HepG2 (cell line): ENCODE data around the gene ASF1B. TPM values are rescaled to one million over a fixed set of nuclear protein-coding genes. Genes with fewer than 3 reads are reported as not detected.
A peak's percentile ranks its signal among the peaks of the same experiment; 100 is the strongest.

Experiments
- HMGXB3 ChIP-seq: sonication (generic); formaldehyde crosslinking; IDR thresholded peaks from 2 replicates; pipeline ENCODE4 v1.4.0; 2020; ENCODE audit warnings: missing genetic modification reagents, borderline replicate concordance
- HNF4G ChIP-seq, 2 experiments: sonication (generic) in 1 of 2; formaldehyde crosslinking in 1 of 2; IDR thresholded peaks; 2 replicates each; pipeline versions ENCODE4 v1.4.0 to v1.6.1; 2011 to 2020; ENCODE audit warnings: borderline replicate concordance in 2 of 2, low read depth in 2 of 2, mild to moderate bottlenecking in 2 of 2, low read length in 1 of 2, missing genetic modification reagents in 1 of 2, moderate library complexity in 1 of 2
- ISX ChIP-seq: sonication (generic); formaldehyde crosslinking; conservative IDR thresholded peaks from 2 replicates; pipeline ENCODE4 v1.5.0; 2020; ENCODE audit warnings: missing genetic modification reagents
- NFAT5 ChIP-seq: sonication (generic); formaldehyde crosslinking; IDR thresholded peaks from 2 replicates; pipeline ENCODE4 v1.4.0; 2020; ENCODE audit warnings: missing genetic modification reagents
- RAD21 ChIP-seq: fragments of 450-650 bp; formaldehyde crosslinking; IDR thresholded peaks from 2 replicates; pipeline ENCODE4 v1.5.0; 2020; ENCODE audit warnings: mild to moderate bottlenecking
- TGIF2 ChIP-seq: IDR thresholded peaks from 2 replicates; pipeline ENCODE4 v1.6.1; 2016; ENCODE audit warnings: control low read depth, missing compliant biosample characterization
- ZNF546 ChIP-seq: sonication (generic); formaldehyde crosslinking; conservative IDR thresholded peaks from 2 replicates; pipeline ENCODE4 v1.8.1; 2023; ENCODE audit warnings: mild to moderate bottlenecking, missing genetic modification reagents
- ZNF713 ChIP-seq: sonication (generic); formaldehyde crosslinking; IDR thresholded peaks from 2 replicates; pipeline ENCODE4 v1.4.0; 2020; ENCODE audit warnings: mild to moderate bottlenecking, missing genetic modification reagents
- polyA plus RNA-seq, 8 experiments: library from polyadenylated mRNA; depleted of rRNA in 3 of 8; stranded (reverse) in 7 of 8; unstranded in 1 of 8; fragments of >200 nt; fragmentation: Illumina TruSeq in 4 of 8; extraction: Trizol in 4 of 8; gene quantifications; 2 replicates each; pipeline versions ENCODE4 v1.2.1 to v1.2.3, GENCODE V29; 2011 to 2016; ENCODE audit warnings: low read depth in 4 of 8, missing spikeins in 1 of 8, mixed read lengths in 1 of 8; ENCODE audit not compliant: insufficient read depth in 1 of 8
- total RNA-seq, 5 experiments: library from RNA; depleted of rRNA; stranded (reverse); fragments of >200 nt; fragmentation: Illumina TruSeq; extraction: Trizol; gene quantifications; 2 replicates each; pipeline ENCODE4 v1.2.3, GENCODE V29; 2016; ENCODE audit warnings: low read depth in 1 of 5
- TF ChIP-seq, protein P1 (sequence below): sonication (generic); formaldehyde crosslinking; IDR thresholded peaks from 2 replicates; pipeline ENCODE4 v1.9.0; 2021; ENCODE audit warnings: mild to moderate bottlenecking, missing genetic modification reagents

Gene ASF1B
- total and polyA plus RNA-seq, 2 of the 13 experiments (the other 11 are each of a cell fraction or from before 2014, with no cell fraction given), result 18.2 to 24.8 TPM

DNA sequence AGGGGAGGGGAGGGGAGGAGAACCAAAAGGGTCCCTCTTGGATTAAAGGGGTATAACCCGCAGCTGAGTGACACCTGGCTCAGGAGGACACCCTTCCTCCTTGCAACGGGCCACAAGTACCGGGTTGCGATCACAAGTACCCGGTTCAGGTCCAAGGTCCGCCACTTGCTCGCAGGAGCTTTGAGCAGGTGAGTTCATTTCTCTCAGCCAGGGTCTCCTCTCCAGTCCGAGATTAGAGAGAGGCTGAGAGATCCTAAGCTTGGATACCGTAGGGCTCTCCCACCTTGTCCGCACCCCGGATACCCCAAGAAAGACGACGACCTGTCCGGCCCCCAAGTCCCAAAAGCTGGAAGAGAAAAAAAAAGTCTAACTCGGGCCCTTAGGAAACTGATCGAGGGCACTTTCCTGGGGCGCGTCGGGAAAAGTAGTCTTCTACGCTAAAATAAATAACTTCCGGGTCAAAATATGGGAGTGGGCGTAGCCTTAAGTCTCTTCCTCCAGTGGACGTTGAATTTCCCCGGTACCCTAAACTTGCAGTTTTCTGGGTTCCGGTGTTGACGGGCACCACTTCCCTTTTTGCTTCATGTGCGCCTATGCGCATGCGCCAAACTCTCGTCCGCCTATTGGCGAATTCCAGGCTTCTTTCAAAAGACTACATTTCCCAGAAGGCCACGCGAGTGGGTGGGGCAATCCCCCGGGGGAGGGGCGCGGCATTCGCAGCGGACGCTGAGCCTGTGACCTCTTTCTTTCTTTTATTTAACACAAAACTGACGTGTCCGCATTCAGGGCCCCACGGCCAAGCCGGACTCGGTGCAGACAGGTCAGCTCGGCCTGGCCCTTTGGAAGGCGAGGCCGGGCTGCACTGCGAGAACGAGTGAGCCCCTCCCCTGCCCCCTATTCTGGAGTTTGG, 55.2 kb downstream of the ASF1B start (continued):
- peak; percentile 8; the same call in 1 of the 2 replicates for TF ChIP-seq RAD21 (CRISPR knock-in tag)
- TF ChIP-seq NFAT5 (CRISPR knock-in tag), result peak; percentile 65; the same call in 1 of the 2 replicates
- 0 out of 2 replicates have a peak, but pooled peaks have one; percentile 12 for TF ChIP-seq HNF4G (IDR thresholded peaks at IDR 0.05; ENCODE audit: borderline replicate concordance, low read depth, low read length)
- no peak for TF ChIP-seq HNF4G (CRISPR knock-in tag; IDR thresholded peaks at IDR 0.05; ENCODE audit: borderline replicate concordance, low read depth)
- no peak for TF ChIP-seq ZNF546 (CRISPR knock-in tag)
- TF ChIP-seq, protein P1, sequence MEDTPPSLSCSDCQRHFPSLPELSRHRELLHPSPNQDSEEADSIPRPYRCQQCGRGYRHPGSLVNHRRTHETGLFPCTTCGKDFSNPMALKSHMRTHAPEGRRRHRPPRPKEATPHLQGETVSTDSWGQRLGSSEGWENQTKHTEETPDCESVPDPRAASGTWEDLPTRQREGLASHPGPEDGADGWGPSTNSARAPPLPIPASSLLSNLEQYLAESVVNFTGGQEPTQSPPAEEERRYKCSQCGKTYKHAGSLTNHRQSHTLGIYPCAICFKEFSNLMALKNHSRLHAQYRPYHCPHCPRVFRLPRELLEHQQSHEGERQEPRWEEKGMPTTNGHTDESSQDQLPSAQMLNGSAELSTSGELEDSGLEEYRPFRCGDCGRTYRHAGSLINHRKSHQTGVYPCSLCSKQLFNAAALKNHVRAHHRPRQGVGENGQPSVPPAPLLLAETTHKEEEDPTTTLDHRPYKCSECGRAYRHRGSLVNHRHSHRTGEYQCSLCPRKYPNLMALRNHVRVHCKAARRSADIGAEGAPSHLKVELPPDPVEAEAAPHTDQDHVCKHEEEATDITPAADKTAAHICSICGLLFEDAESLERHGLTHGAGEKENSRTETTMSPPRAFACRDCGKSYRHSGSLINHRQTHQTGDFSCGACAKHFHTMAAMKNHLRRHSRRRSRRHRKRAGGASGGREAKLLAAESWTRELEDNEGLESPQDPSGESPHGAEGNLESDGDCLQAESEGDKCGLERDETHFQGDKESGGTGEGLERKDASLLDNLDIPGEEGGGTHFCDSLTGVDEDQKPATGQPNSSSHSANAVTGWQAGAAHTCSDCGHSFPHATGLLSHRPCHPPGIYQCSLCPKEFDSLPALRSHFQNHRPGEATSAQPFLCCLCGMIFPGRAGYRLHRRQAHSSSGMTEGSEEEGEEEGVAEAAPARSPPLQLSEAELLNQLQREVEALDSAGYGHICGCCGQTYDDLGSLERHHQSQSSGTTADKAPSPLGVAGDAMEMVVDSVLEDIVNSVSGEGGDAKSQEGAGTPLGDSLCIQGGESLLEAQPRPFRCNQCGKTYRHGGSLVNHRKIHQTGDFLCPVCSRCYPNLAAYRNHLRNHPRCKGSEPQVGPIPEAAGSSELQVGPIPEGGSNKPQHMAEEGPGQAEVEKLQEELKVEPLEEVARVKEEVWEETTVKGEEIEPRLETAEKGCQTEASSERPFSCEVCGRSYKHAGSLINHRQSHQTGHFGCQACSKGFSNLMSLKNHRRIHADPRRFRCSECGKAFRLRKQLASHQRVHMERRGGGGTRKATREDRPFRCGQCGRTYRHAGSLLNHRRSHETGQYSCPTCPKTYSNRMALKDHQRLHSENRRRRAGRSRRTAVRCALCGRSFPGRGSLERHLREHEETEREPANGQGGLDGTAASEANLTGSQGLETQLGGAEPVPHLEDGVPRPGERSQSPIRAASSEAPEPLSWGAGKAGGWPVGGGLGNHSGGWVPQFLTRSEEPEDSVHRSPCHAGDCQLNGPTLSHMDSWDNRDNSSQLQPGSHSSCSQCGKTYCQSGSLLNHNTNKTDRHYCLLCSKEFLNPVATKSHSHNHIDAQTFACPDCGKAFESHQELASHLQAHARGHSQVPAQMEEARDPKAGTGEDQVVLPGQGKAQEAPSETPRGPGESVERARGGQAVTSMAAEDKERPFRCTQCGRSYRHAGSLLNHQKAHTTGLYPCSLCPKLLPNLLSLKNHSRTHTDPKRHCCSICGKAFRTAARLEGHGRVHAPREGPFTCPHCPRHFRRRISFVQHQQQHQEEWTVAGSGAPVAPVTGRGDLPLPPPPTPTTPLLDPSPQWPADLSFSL (CRISPR knock-in tag), result no peak
- peak; percentile 29; the same call in 1 of the 2 replicates for TF ChIP-seq TGIF2 (CRISPR knock-in tag)
- peak; percentile 80; the same call in 1 of the 2 replicates for TF ChIP-seq ZNF713
- no peak for TF ChIP-seq ISX (CRISPR knock-in tag)
- TF ChIP-seq HMGXB3 (CRISPR knock-in tag), result peak; percentile 74; the same call in 1 of the 2 replicates
